ENCODE measurements around the gene AKT1S1. TPM values are rescaled to one million over a fixed set of nuclear protein-coding genes. Genes with fewer than 3 reads are reported as not detected.

The AKT1S1 gene
- total RNA-seq, 4 donors from 2014 or later = 16.2 to 31.0 (median 20.4) TPM

GRCh38 chr19:49882643-49883042 lies 5.5 kb upstream of the AKT1S1 start:
- WGBS, 2 donors = 100% methylated on average over 3 of the region's 14 CpGs; no CpG with 5 or more reads in 1 of the 2 donors
- intact Hi-C loops (cut with DNase I) = no loop called here
- no peak overlapping the region for H3K27ac ChIP-seq
- peaks cover 0 to 6% (median 0%) of the 10 kb centered on the region in 3 donors for H3K9me3 ChIP-seq
- H3K27me3 ChIP-seq = no peaks in the 10 kb centered on the region
- peaks cover 45 to 91% (median 59%) of the 10 kb centered on the region in 3 donors for H3K36me3 ChIP-seq
- no peak overlapping the region for H3K4me3 ChIP-seq
- DNase-seq = no peak
- peaks cover 6 to 18% (median 12%) of the 10 kb centered on the region in 3 donors for H3K4me1 ChIP-seq
- TF ChIP-seq POLR2A (IDR thresholded peaks at IDR 0.05) (no peak), CTCF (IDR thresholded peaks at IDR 0.05) (no peak)

GRCh38 chr19:49881672-49882394 lies 4.7 kb upstream of the AKT1S1 start:
- intact Hi-C loops (cut with DNase I) = no loop called here
- Histone ChIP-seq H3K9me3 (peaks cover 0 to 6% (median 0%) of the 10 kb centered on the region in 3 donors), H3K27ac (no peak overlapping the region), H3K4me3 (no peak overlapping the region), H3K27me3 (no peaks in the 10 kb centered on the region), H3K4me1 (peaks cover 6 to 13% (median 12%) of the 10 kb centered on the region in 3 donors), H3K36me3 (peaks cover 45 to 82% (median 59%) of the 10 kb centered on the region in 3 donors)
- TF ChIP-seq CTCF (IDR thresholded peaks at IDR 0.05) (no peak), POLR2A (IDR thresholded peaks at IDR 0.05) (no peak)
- WGBS, 2 donors = 88 to 90% methylated on average over 23 to 30 of the region's 31 CpGs
- no peak for DNase-seq

DNA sequence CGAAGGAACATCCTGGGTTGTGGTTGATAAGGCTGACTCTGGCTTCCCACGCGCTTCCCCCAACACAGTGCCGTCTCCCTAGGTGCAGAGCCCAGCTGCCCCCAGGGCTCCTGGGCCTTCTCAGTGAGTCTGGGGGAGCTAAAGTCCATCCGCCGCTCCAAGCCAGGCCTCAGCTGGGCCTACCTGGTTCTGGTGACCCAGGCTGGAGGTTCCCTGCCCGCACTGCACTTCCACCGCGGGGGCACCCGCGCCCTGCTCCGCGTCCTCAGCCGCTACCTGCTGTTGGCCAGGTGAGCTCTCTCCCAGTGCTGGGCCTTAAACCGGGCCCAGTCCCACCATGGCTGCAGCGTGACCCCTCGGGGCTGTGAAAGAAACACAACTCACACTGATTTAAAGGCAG lies 4.0 kb upstream of the AKT1S1 start:
- WGBS, 2 donors = 98 to 100% methylated on average over 6 to 14 of the region's 17 CpGs
- Histone ChIP-seq H3K27me3 (no peaks in the 10 kb centered on the region), H3K27ac (no peak overlapping the region), H3K4me3 (no peak overlapping the region), H3K36me3 (peaks cover 45 to 76% (median 59%) of the 10 kb centered on the region in 3 donors), H3K9me3 (peaks cover 0 to 6% (median 0%) of the 10 kb centered on the region in 3 donors), H3K4me1 (peaks cover 6 to 13% (median 12%) of the 10 kb centered on the region in 3 donors)
- no peak for TF ChIP-seq POLR2A (IDR thresholded peaks at IDR 0.05)
- no peak for TF ChIP-seq CTCF (IDR thresholded peaks at IDR 0.05)
- intact Hi-C loops (cut with DNase I) = no loop called here
- no peak for DNase-seq

GRCh38 chr19:49880162-49880869 lies 3.2 kb upstream of the AKT1S1 start:
- no peak overlapping the region for H3K4me3 ChIP-seq
- H3K4me1 ChIP-seq = peaks cover 12 to 20% (median 16%) of the 10 kb centered on the region in 3 donors
- intact Hi-C loops (cut with DNase I) = no loop called here
- TF ChIP-seq POLR2A (IDR thresholded peaks at IDR 0.05) (no peak), CTCF (IDR thresholded peaks at IDR 0.05) (no peak)
- 93 to 100% methylated on average over 1 to 3 of the region's 10 CpGs for WGBS, 2 donors
- peaks cover 45 to 67% (median 59%) of the 10 kb centered on the region in 3 donors for H3K36me3 ChIP-seq
- no peak overlapping the region for H3K27ac ChIP-seq
- H3K9me3 ChIP-seq = peaks cover 0 to 6% (median 0%) of the 10 kb centered on the region in 3 donors
- DNase-seq = no peak
- H3K27me3 ChIP-seq = no peaks in the 10 kb centered on the region
